Muscle layer of duodenum (tissue), 2 donors: ENCODE data around the gene SMC1B.

Source experiments
- H3K27ac ChIP-seq: one replicate; pipeline ENCODE4 v1.7.0; 2013; ENCODE audit warnings: mild to moderate bottlenecking, low read length
- H3K27me3 ChIP-seq: one replicate; pipeline ENCODE4 v1.7.0; 2013; ENCODE audit warnings: low read depth, mild to moderate bottlenecking, control low read depth, low read length
- H3K36me3 ChIP-seq, 2 donors: one replicate each; pipeline ENCODE4 v1.7.0; 2013; ENCODE audit warnings: low read length in 2 of 2, control low read depth in 1 of 2, mild to moderate bottlenecking in 1 of 2; ENCODE audit not compliant: insufficient read depth in 2 of 2, control insufficient read depth in 1 of 2
- H3K4me1 ChIP-seq, 2 donors: one replicate each; pipeline ENCODE4 v1.7.0; 2013; ENCODE audit warnings: low read length in 2 of 2, mild to moderate bottlenecking in 2 of 2, control low read depth in 1 of 2, moderate library complexity in 1 of 2; ENCODE audit not compliant: insufficient read depth in 2 of 2, control insufficient read depth in 1 of 2
- H3K4me3 ChIP-seq, 2 donors: one replicate each; pipeline ENCODE4 v1.7.0; 2013; ENCODE audit warnings: low read length in 2 of 2, low read depth in 1 of 2, mild to moderate bottlenecking in 1 of 2
- H3K9me3 ChIP-seq, 2 donors: one replicate each; pipeline ENCODE4 v1.7.0; 2013; ENCODE audit warnings: low read length in 2 of 2, control low read depth in 1 of 2, mild to moderate bottlenecking in 1 of 2; ENCODE audit not compliant: control insufficient read depth in 1 of 2
- donor health status: healthy.

Gene SMC1B

GRCh38 chr22:45413368-45414211 lies at the start of gene SMC1B, which contains the start of gene RIBC2:
Gene SMC1B (minus strand): TSS chr22:45413599. CDS start chr22:45413567, 32 bp downstream.
Gene RIBC2 (plus strand): TSS chr22:45413693. CDS start chr22:45413887, 194 bp downstream.
- Histone ChIP-seq H3K4me1 (peaks cover 0 to 5% of the 10 kb centered on the region in 2 donors), H3K9me3 (no peaks in the 10 kb centered on the region), H3K27ac (no peak within 1 kb of the TSS)

GRCh38 chr22:45462034-45462655 lies 48.7 kb upstream of the SMC1B start:
- H3K27me3 ChIP-seq = no peaks in the 10 kb centered on the region
- H3K4me3 ChIP-seq = no peak overlapping the region
- H3K4me1 ChIP-seq = no peaks in the 10 kb centered on the region
- H3K9me3 ChIP-seq = no peaks in the 10 kb centered on the region
- H3K36me3 ChIP-seq = no peaks in the 10 kb centered on the region
- H3K27ac ChIP-seq = no peak overlapping the region

More at GRCh38 chr22:45413368-45414211, at the start of gene SMC1B, which contains the start of gene RIBC2:
- H3K4me3 ChIP-seq = peak within 1 kb of the TSS; percentile 67 to 77
- no peaks in the 10 kb centered on the region for H3K27me3 ChIP-seq
- H3K36me3 ChIP-seq = no peaks in the 10 kb centered on the region

GRCh38 chr22:45460288-45461109 lies 47.1 kb upstream of the SMC1B start:
- no peaks in the 10 kb centered on the region for H3K36me3 ChIP-seq
- no peak overlapping the region for H3K4me3 ChIP-seq
- no peaks in the 10 kb centered on the region for H3K9me3 ChIP-seq
- no peak overlapping the region for H3K27ac ChIP-seq
- no peaks in the 10 kb centered on the region for H3K27me3 ChIP-seq
- no peaks in the 10 kb centered on the region for H3K4me1 ChIP-seq

GRCh38 chr22:45459235-45459634 lies 45.8 kb upstream of the SMC1B start:
- no peaks in the 10 kb centered on the region for H3K27me3 ChIP-seq
- H3K4me1 ChIP-seq = no peaks in the 10 kb centered on the region
- H3K27ac ChIP-seq = no peak overlapping the region

GRCh38 chr22:45458532-45458931 lies 45.1 kb upstream of the SMC1B start:
- Histone ChIP-seq H3K27ac (no peak overlapping the region), H3K9me3 (no peaks in the 10 kb centered on the region), H3K4me1 (no peaks in the 10 kb centered on the region), H3K36me3 (no peaks in the 10 kb centered on the region), H3K27me3 (no peaks in the 10 kb centered on the region), H3K4me3 (no peak overlapping the region)

More at GRCh38 chr22:45459235-45459634, 45.8 kb upstream of the SMC1B start:
- Histone ChIP-seq H3K4me3 (no peak overlapping the region), H3K9me3 (no peaks in the 10 kb centered on the region), H3K36me3 (no peaks in the 10 kb centered on the region)

- no peaks in the 10 kb centered on the region for H3K36me3 ChIP-seq
- no peak overlapping the region for H3K4me3 ChIP-seq
- no peaks in the 10 kb centered on the region for H3K9me3 ChIP-seq
- H3K27ac ChIP-seq = no peak overlapping the region
- H3K27me3 ChIP-seq = no peaks in the 10 kb centered on the region
- H3K4me1 ChIP-seq = no peaks in the 10 kb centered on the region
Measured at GRCh38 chr22:45456811-45457210, 43.4 kb upstream of the SMC1B start.

- no peaks in the 10 kb centered on the region for H3K4me1 ChIP-seq
- no peaks in the 10 kb centered on the region for H3K36me3 ChIP-seq
- no peaks in the 10 kb centered on the region for H3K9me3 ChIP-seq
- no peak overlapping the region for H3K4me3 ChIP-seq
- no peaks in the 10 kb centered on the region for H3K27me3 ChIP-seq
- no peak overlapping the region for H3K27ac ChIP-seq
Measured at GRCh38 chr22:45455621-45456020, 42.2 kb upstream of the SMC1B start.

GRCh38 chr22:45455212-45455611 lies 41.8 kb upstream of the SMC1B start:
- Histone ChIP-seq H3K27me3 (no peaks in the 10 kb centered on the region), H3K4me3 (no peak overlapping the region), H3K4me1 (no peaks in the 10 kb centered on the region), H3K9me3 (no peaks in the 10 kb centered on the region), H3K27ac (no peak overlapping the region), H3K36me3 (no peaks in the 10 kb centered on the region)

- no peaks in the 10 kb centered on the region for H3K4me1 ChIP-seq
- H3K27ac ChIP-seq = no peak overlapping the region
Measured at GRCh38 chr22:45454275-45454674, 40.9 kb upstream of the SMC1B start.

GRCh38 chr22:45453764-45454163 lies 40.4 kb upstream of the SMC1B start:
- no peaks in the 10 kb centered on the region for H3K27me3 ChIP-seq
- no peaks in the 10 kb centered on the region for H3K36me3 ChIP-seq
- H3K4me3 ChIP-seq = no peak overlapping the region
- H3K27ac ChIP-seq = no peak overlapping the region
- H3K4me1 ChIP-seq = no peaks in the 10 kb centered on the region
- no peaks in the 10 kb centered on the region for H3K9me3 ChIP-seq

More at GRCh38 chr22:45454275-45454674, 40.9 kb upstream of the SMC1B start:
- Histone ChIP-seq H3K9me3 (no peaks in the 10 kb centered on the region), H3K36me3 (no peaks in the 10 kb centered on the region), H3K27me3 (no peaks in the 10 kb centered on the region), H3K4me3 (no peak overlapping the region)
